Bronchial epithelial cell (primary cell): ENCODE measurements around the gene PTGES2. TPM values are rescaled to one million over a fixed set of nuclear protein-coding genes. Genes with fewer than 3 reads are reported as not detected.

Experiments
- DNase-seq: peaks from one replicate; pipeline ENCODE4 v3.0.0-alpha.2; 2010; ENCODE audit warnings: low read depth
- FAIRE-seq: peaks from 2 replicates; lab custom pipeline; 2011; peaks lifted over from hg19 to GRCh38; lab: Jason Lieb, UNC
- H3K27me3 ChIP-seq: 2 replicates; pipeline ENCODE4 v1.5.1; 2011; ENCODE audit warnings: low read length; ENCODE audit not compliant: control insufficient read depth, insufficient read depth
- H3K36me3 ChIP-seq: 2 replicates; pipeline ENCODE4 v1.5.1; 2011; ENCODE audit warnings: low read length; ENCODE audit not compliant: control insufficient read depth, insufficient read depth
- H3K4me3 ChIP-seq: 2 replicates; pipeline ENCODE4 v1.5.1; 2011; ENCODE audit warnings: mild to moderate bottlenecking, low read depth, low read length, control low read depth
- total RNA-seq: library from RNA; depleted of rRNA; stranded (reverse); fragments of >200 nt; gene quantifications from 2 replicates; pipeline ENCODE4 v1.2.1, GENCODE V29; 2014
- TF ChIP-seq, protein P1 (sequence below): IDR thresholded peaks from 2 replicates; pipeline ENCODE4 v1.5.1; 2011; ENCODE audit warnings: mild to moderate bottlenecking, moderate library complexity, low read length, control low read depth, inconsistent platforms; ENCODE audit not compliant: insufficient read depth, severe bottlenecking

Gene PTGES2
- total RNA-seq, 1 donor from 2014 or later, result 130 TPM

DNA sequence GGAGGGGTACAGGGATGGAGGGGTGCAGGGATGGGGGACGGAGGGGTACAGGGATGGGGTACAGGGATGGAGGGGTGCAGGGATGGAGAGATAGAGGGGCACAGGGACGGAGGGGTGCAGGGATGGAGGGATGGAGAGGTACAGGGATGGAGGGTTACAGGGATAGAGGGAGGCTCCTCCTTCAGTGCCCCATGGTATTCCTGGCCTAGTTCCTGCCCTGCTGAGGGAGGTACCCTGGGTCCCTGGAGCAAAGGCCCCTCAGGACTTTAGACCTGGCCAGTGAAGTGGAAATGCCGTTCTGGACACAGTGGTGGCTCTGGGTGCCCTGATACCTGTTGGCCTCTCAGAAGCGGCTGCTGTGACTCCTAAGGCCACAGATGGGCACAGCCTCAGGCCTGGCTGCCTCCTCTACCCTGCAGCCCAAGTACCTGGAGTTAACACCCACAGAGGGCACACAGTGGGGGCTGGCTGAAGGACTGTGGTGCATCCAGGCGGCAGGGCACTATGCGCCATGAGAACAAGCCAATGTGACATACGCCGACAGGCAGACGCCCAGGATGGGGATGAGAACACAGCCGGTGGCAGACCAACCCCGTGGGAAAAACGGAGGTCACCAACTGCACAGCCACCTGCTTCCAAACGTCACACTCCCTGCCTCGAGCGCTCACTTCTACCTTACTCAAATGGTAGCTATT, 8.4 kb downstream of the PTGES2 start:
- H3K4me3 ChIP-seq, result no peak overlapping the region
- TF ChIP-seq, protein P1, sequence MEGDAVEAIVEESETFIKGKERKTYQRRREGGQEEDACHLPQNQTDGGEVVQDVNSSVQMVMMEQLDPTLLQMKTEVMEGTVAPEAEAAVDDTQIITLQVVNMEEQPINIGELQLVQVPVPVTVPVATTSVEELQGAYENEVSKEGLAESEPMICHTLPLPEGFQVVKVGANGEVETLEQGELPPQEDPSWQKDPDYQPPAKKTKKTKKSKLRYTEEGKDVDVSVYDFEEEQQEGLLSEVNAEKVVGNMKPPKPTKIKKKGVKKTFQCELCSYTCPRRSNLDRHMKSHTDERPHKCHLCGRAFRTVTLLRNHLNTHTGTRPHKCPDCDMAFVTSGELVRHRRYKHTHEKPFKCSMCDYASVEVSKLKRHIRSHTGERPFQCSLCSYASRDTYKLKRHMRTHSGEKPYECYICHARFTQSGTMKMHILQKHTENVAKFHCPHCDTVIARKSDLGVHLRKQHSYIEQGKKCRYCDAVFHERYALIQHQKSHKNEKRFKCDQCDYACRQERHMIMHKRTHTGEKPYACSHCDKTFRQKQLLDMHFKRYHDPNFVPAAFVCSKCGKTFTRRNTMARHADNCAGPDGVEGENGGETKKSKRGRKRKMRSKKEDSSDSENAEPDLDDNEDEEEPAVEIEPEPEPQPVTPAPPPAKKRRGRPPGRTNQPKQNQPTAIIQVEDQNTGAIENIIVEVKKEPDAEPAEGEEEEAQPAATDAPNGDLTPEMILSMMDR, result no peak

DNA sequence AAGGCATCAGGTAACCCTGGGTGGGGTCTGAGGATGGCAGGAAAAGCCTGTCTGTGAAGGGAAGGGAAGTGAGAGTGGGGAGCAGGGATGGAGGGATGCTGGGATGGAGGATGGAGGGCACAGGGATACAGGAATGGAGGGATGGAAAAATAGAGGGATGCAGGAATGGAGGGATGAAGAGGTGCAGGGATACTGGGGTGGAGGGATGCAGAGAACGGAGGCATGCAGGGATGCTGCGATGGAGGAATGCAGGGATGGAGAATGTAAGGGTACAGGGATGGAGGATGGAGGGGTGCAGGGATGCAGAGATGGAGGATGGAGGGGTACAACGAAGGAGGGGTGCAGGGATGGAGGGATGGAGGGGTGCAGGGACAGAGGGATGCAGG, 9.1 kb downstream of the PTGES2 start:
- H3K4me3 ChIP-seq, result no peak overlapping the region
- TF ChIP-seq, protein P1, result no peak
- FAIRE-seq (no peak), DNase-seq (no peak)
- peaks cover 13% of the 10 kb centered on the region for H3K36me3 ChIP-seq
- no peaks in the 10 kb centered on the region for H3K27me3 ChIP-seq

More for the DNA sequence above, 8.4 kb downstream of the PTGES2 start:
- peaks cover 16% of the 10 kb centered on the region for H3K36me3 ChIP-seq
- DNase-seq (no peak), FAIRE-seq (no peak)
- H3K27me3 ChIP-seq, result no peaks in the 10 kb centered on the region

DNA sequence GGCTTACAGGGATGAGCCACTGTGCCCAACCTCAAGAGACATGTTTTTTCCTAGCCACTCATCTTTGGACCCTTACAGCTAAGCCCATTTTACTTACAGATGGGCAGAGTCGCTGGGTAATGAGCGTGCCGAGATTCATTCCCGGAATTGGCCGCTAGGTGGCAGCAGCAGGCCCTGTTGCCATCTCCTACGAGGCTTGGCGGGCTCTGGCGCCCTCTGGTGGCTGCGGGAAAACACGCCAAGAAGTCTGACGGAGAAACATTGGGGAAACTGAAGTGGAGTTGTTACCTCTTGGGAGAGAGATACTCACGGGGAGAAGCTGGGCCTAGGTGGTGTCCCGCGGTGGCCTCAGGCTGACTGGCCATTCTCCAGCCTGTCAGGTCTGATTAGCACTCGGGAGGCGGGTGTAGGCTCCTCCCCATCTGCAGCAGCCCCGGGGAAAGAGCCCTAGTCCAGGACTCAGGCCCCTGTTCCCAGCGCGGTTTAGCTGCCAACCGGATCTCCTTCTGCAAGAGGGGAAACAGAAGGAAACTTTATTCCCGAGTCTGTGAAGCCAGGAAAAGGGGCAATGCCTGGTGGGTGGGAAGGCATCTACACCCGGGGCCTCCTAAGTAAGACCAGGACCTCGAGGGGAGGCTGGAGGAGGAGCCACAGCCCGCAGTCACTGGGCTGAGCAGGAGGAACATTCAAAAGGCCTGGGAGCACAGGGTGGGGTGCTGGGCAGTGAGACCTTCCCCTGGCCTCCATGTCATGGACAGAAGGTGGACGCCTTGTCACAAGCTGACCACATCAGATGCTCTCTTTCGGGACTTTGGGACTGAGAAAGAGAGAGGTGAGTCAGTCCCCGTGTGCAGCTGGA, 9.7 kb downstream of the PTGES2 start:
- DNase-seq (peak; percentile 78), FAIRE-seq (peak; percentile 89)
- no peak overlapping the region for H3K4me3 ChIP-seq
- TF ChIP-seq, protein P1, result peak; percentile 100
- H3K36me3 ChIP-seq, result peaks cover 12% of the 10 kb centered on the region
- H3K27me3 ChIP-seq, result no peaks in the 10 kb centered on the region

DNA sequence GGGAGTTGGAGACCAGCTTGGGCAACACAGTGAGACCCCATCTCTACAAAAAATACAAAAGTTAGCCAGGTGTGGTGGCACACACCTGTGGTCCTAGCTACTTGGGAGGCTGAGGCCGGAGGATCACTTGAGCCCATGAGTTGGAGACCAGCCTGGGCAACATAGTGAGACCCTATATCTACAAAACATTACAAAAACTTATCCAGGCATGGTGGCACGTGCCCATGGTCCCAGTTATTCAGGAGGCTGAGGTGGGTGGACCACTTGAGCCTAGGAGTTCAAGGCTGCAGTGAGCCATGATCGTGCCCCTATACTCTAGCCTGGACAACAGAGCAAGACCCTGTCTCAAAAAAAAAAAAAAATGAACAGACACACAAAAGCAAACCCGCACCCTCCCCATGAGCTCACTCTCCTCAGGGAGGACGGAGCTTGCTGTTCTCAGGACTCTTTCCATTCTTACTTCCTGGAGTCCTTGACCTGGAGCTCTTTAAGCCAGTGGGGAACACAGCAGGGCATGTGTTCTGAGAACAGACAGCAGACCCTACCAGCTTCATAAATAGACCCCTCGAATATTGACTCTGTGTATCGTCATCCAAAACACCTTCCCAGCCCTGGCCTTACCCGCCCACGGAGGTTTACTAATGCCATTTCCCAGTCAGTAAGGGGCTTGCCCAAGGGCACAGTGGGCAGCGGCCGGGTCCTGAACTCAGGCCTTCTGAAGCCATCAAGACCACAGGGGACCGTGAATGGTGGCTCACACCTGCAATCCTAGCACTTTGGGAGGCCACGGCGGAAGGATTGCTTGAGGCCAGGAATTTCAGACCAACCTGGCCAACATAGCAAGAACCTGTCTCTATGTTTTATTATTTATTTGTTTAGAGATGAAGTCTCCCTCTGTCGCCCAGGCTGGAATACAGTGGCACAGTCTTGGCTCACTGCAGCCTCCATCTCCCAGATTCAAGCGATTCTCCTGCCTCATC, 11.1 kb downstream of the PTGES2 start:
- Histone ChIP-seq H3K4me3 (no peak overlapping the region), H3K36me3 (peaks cover 7% of the 10 kb centered on the region), H3K27me3 (no peaks in the 10 kb centered on the region)
- TF ChIP-seq, protein P1, result no peak
- no peak for FAIRE-seq
- no peak for DNase-seq
